H1 (cell line): ENCODE measurements around the gene CHCHD6. TPM values are rescaled to one million over a fixed set of nuclear protein-coding genes. Genes with fewer than 3 reads are reported as not detected.

Experiments used
- CEBPB ChIP-seq: IDR thresholded peaks from 2 replicates; pipeline ENCODE4 v1.6.1; 2012; ENCODE audit warnings: low read depth, low read length
- KDM5A ChIP-seq: fragments of 200-600 bp; IDR thresholded peaks from 2 replicates; pipeline ENCODE4 v1.7.1; 2012; ENCODE audit warnings: mild to moderate bottlenecking, low read length, inconsistent platforms, mixed read lengths
- RAD21 ChIP-seq, 2 experiments: IDR thresholded peaks in 1 of 2; conservative IDR thresholded peaks in 1 of 2; 2 replicates each; pipeline ENCODE4 v1.6.1; 2011; ENCODE audit warnings: low read depth in 2 of 2, low read length in 2 of 2, improper control_type of control experiment in 1 of 2, inconsistent platforms in 1 of 2, mild to moderate bottlenecking in 1 of 2, moderate library complexity in 1 of 2
- SP1 ChIP-seq: IDR thresholded peaks from 2 replicates; pipeline ENCODE4 v1.6.1; 2011; ENCODE audit warnings: low read depth, low read length
- SUZ12 ChIP-seq: fragments of 200-600 bp; sonication (generic); IDR thresholded peaks from 2 replicates; pipeline ENCODE4 v1.6.1; 2012; ENCODE audit warnings: mild to moderate bottlenecking, inconsistent platforms, low read length, moderate library complexity, mixed read lengths
- YY1 ChIP-seq: IDR thresholded peaks from 2 replicates; pipeline ENCODE4 v1.6.1; 2011; ENCODE audit warnings: low read depth, mild to moderate bottlenecking, low read length
- polyA plus RNA-seq, 7 experiments: library from polyadenylated mRNA; depleted of rRNA in 3 of 7; stranded (reverse) in 5 of 7; unstranded in 2 of 7; fragments of >200 nt in 5 of 7; fragments of 200-250 nt in 2 of 7; gene quantifications; 1 replicate in 5 of 7; 2 replicates in 1 of 7; 4 replicates in 1 of 7; pipeline versions ENCODE4 v1.2.1 to v1.2.3, GENCODE V29; 2011 to 2013; ENCODE audit warnings: missing spikeins in 2 of 7, mixed read lengths in 2 of 7
- total RNA-seq: library from RNA; stranded (reverse); fragmentation: NEBNext Ultra II Directional; extraction: Animal tissue kit (Norgen Biotek cat#: 25700); gene quantifications from 2 replicates; pipeline ENCODE4 v1.2.1, GENCODE V29; 2021
- TF ChIP-seq, protein P1 (sequence below), 3 experiments: IDR thresholded peaks; 1 replicate in 2 of 3; 2 replicates in 1 of 3; pipeline versions ENCODE4 v1.5.1 to v1.6.1; 2011; ENCODE audit warnings: low read length in 3 of 3, mild to moderate bottlenecking in 3 of 3, inconsistent platforms in 2 of 3, low read depth in 1 of 3, moderate library complexity in 1 of 3; ENCODE audit not compliant: insufficient read depth in 1 of 3; ENCODE audit errors: control extremely low read depth in 1 of 3

CHCHD6 gene
- total and polyA plus RNA-seq, 2 of the 8 experiments (the other 6 are each of a cell fraction or from before 2014, with no cell fraction given): 32.4 to 37.6 TPM

DNA sequence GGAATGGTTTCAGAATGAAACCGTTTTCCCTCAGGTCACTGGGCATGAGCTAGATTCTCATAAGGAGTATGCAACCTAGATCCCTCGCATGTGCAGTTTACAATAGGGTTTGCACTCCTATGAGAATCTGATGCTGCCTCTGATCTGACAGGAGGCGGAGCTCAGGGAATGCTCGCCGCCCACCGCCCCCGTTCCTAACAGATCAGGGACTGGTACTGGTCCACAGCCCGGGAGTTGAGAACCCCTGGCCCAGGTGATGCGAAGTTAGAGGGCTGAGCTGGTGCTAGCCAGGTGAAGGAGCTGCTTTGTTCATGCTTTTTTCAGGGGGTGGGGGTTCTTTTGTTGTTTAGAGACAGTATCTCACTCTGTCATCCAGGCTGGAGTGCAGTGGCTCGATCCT lies 263.3 kb downstream of the CHCHD6 start (continued):
- TF ChIP-seq, protein P1, sequence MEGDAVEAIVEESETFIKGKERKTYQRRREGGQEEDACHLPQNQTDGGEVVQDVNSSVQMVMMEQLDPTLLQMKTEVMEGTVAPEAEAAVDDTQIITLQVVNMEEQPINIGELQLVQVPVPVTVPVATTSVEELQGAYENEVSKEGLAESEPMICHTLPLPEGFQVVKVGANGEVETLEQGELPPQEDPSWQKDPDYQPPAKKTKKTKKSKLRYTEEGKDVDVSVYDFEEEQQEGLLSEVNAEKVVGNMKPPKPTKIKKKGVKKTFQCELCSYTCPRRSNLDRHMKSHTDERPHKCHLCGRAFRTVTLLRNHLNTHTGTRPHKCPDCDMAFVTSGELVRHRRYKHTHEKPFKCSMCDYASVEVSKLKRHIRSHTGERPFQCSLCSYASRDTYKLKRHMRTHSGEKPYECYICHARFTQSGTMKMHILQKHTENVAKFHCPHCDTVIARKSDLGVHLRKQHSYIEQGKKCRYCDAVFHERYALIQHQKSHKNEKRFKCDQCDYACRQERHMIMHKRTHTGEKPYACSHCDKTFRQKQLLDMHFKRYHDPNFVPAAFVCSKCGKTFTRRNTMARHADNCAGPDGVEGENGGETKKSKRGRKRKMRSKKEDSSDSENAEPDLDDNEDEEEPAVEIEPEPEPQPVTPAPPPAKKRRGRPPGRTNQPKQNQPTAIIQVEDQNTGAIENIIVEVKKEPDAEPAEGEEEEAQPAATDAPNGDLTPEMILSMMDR (IDR thresholded peaks at IDR 0.05; ENCODE audit: control extremely low read depth in 1 of 3, insufficient read depth in 1 of 3, low read depth in 1 of 3, low read length in 3 of 3): no peak
- TF ChIP-seq RAD21 (IDR thresholded peaks at IDR 0.05 in 1 of 2, conservative IDR thresholded peaks at IDR 0.05 in 1 of 2; ENCODE audit: low read depth in 2 of 2, low read length in 2 of 2) (no peak), YY1 (no peak), CEBPB (no peak), SP1 (no peak), SUZ12 (no peak), KDM5A (no peak)
- TF ChIP-seq, all 59 proteins: peak for 0
